Osteocyte (in vitro differentiated cells): Measurements from ENCODE around the gene SGK1. TPM values are rescaled to one million over a fixed set of nuclear protein-coding genes. Genes with fewer than 3 reads are reported as not detected.
"Not testable (repeated sequence)": the region's sequence is repeated elsewhere in the genome, so short reads cannot be mapped to it uniquely, and the experiment has no call there.

Experiments used
- DNase-seq: peaks from one replicate; pipeline ENCODE4 v3.0.0; 2021; ENCODE audit warnings: mixed read lengths; ENCODE audit not compliant: unreplicated experiment; ENCODE audit errors: extremely low spot score
- H3K27ac Mint-ChIP-seq: one replicate; pipeline ENCODE4 v1.8.0; 2021; ENCODE audit warnings: mild to moderate bottlenecking, mixed read lengths; ENCODE audit not compliant: unreplicated experiment
- H3K27me3 Mint-ChIP-seq: one replicate; pipeline ENCODE4 v1.8.0; 2021; ENCODE audit warnings: mixed read lengths; ENCODE audit not compliant: unreplicated experiment
- H3K36me3 Mint-ChIP-seq: one replicate; pipeline ENCODE4 v1.8.0; 2021; ENCODE audit warnings: mixed read lengths; ENCODE audit not compliant: unreplicated experiment
- H3K4me1 Mint-ChIP-seq: one replicate; pipeline ENCODE4 v1.8.0; 2021; ENCODE audit warnings: mixed read lengths; ENCODE audit not compliant: unreplicated experiment
- H3K4me3 Mint-ChIP-seq: one replicate; pipeline ENCODE4 v1.8.0; 2021; ENCODE audit warnings: mild to moderate bottlenecking, moderate library complexity, mixed read lengths; ENCODE audit not compliant: unreplicated experiment
- H3K9me3 Mint-ChIP-seq: one replicate; pipeline ENCODE4 v1.8.0; 2021; ENCODE audit warnings: mixed read lengths; ENCODE audit not compliant: unreplicated experiment
- CTCF ChIP-seq: fragments of 200-600 bp; sonication (generic); IDR thresholded peaks from 2 replicates; pipeline ENCODE4 v1.5.0; 2021; ENCODE audit warnings: antibody characterized with exemption, mild to moderate bottlenecking, moderate library complexity
- total RNA-seq: library from RNA; stranded (reverse); gene quantifications from 2 replicates; pipeline ENCODE4 v1.2.1, GENCODE V29; 2021

The SGK1 gene
- total RNA-seq, 1 donor from 2014 or later = 448 TPM

GRCh38 chr6:134323294-134323693 lies 5.4 kb upstream of the SGK1 start:
- Mint-ChIP-seq H3K27me3 (no peaks in the 10 kb centered on the region), H3K4me3 (no peak overlapping the region), H3K27ac (no peak overlapping the region), H3K4me1 (peaks cover 7% of the 10 kb centered on the region), H3K36me3 (peaks cover 2% of the 10 kb centered on the region), H3K9me3 (peaks cover 3% of the 10 kb centered on the region)
- no peak for TF ChIP-seq CTCF
- DNase-seq = no peak

- H3K4me1 Mint-ChIP-seq = peaks cover 18% of the 10 kb centered on the region
- peaks cover 2% of the 10 kb centered on the region for H3K36me3 Mint-ChIP-seq
- no peak overlapping the region for H3K4me3 Mint-ChIP-seq
- H3K27me3 Mint-ChIP-seq = no peaks in the 10 kb centered on the region
- no peak for TF ChIP-seq CTCF
- no peak overlapping the region for H3K27ac Mint-ChIP-seq
- no peak for DNase-seq
- H3K9me3 Mint-ChIP-seq = peaks cover 3% of the 10 kb centered on the region
Observed at GRCh38 chr6:134322216-134322615, 4.3 kb upstream of the SGK1 start.

- H3K36me3 Mint-ChIP-seq = peaks cover under 1% of the 10 kb centered on the region
- H3K9me3 Mint-ChIP-seq = peaks cover 2% of the 10 kb centered on the region
Observed at GRCh38 chr6:134321246-134321645, 3.3 kb upstream of the SGK1 start.

GRCh38 chr6:134319686-134320085 lies 1.8 kb upstream of the SGK1 start:
- H3K27me3 Mint-ChIP-seq = not testable (repeated sequence)

More at GRCh38 chr6:134321246-134321645, 3.3 kb upstream of the SGK1 start:
- Mint-ChIP-seq H3K4me1 (peaks cover 21% of the 10 kb centered on the region), H3K27me3 (no peaks in the 10 kb centered on the region), H3K27ac (no peak overlapping the region), H3K4me3 (no peak overlapping the region)
- no peak for DNase-seq
- no peak for TF ChIP-seq CTCF

GRCh38 chr6:134318974-134319281 lies 1.0 kb upstream of the SGK1 start:
- DNase-seq = no peak
- Mint-ChIP-seq H3K4me3 (no peak overlapping the region), H3K9me3 (no peaks in the 10 kb centered on the region), H3K27me3 (no peaks in the 10 kb centered on the region), H3K4me1 (peaks cover 27% of the 10 kb centered on the region), H3K36me3 (no peaks in the 10 kb centered on the region), H3K27ac (no peak overlapping the region)
- no peak for TF ChIP-seq CTCF

More at GRCh38 chr6:134319686-134320085, 1.8 kb upstream of the SGK1 start:
- H3K9me3 Mint-ChIP-seq, H3K27ac Mint-ChIP-seq, DNase-seq, H3K4me3 Mint-ChIP-seq, H3K36me3 Mint-ChIP-seq: not testable (repeated sequence)
- H3K4me1 Mint-ChIP-seq = peaks cover 27% of the 10 kb centered on the region
